WTC11 (cell line): ENCODE results near the gene PUM1. TPM values are rescaled to one million over a fixed set of nuclear protein-coding genes. Genes with fewer than 3 reads are reported as not detected.

Experiments used
- ATAC-seq: fragments of 200-7000 bp; cut with Tn5 transposase; 2 replicates; pipeline ENCODE4 v1.10.0; 2021; ENCODE audit warnings: mild to moderate bottlenecking, moderate library complexity
- CTCF ChIA-PET: fragments of 300-600 bp; sonication (Branson Sonifier 250); formaldehyde crosslinking; loops from one replicate; lab custom pipeline; 2021; ENCODE audit warnings: antibody characterized with exemption; lab: Charles Lee
- POLR2A ChIA-PET: fragments of 350-600 bp; sonication (Branson Sonifier 250); formaldehyde crosslinking; loops from one replicate; lab custom pipeline; 2021; ENCODE audit warnings: antibody characterized with exemption; lab: Charles Lee
- DNase-seq: peaks from one replicate; pipeline ENCODE4 v3.0.0; 2021; ENCODE audit warnings: low spot score
- H3K27ac Mint-ChIP-seq: 2 replicates; pipeline ENCODE4 v1.8.0; 2021; ENCODE audit warnings: mixed read lengths
- H3K27me3 Mint-ChIP-seq: 2 replicates; pipeline ENCODE4 v1.8.0; 2021; ENCODE audit warnings: low read depth, mild to moderate bottlenecking, moderate library complexity, mixed read lengths
- H3K36me3 Mint-ChIP-seq: 2 replicates; pipeline ENCODE4 v1.8.0; 2021; ENCODE audit warnings: mixed read lengths
- H3K4me1 Mint-ChIP-seq: 2 replicates; pipeline ENCODE4 v1.8.0; 2022; ENCODE audit warnings: mixed read lengths
- H3K4me3 Mint-ChIP-seq: 2 replicates; pipeline ENCODE4 v1.8.0; 2021; ENCODE audit warnings: mild to moderate bottlenecking, moderate library complexity, mixed read lengths
- H3K9me3 Mint-ChIP-seq: 2 replicates; pipeline ENCODE4 v1.8.0; 2021; ENCODE audit warnings: mixed read lengths
- AFF4 ChIP-seq: sonication (generic); formaldehyde crosslinking; IDR thresholded peaks from 2 replicates; pipeline ENCODE4 v1.8.1; 2023; ENCODE audit warnings: mild to moderate bottlenecking, missing genetic modification reagents, borderline replicate concordance
- E2F5 ChIP-seq: sonication (generic); formaldehyde crosslinking; IDR thresholded peaks from 2 replicates; pipeline ENCODE4 v1.8.1; 2022; ENCODE audit warnings: mild to moderate bottlenecking, moderate library complexity, missing genetic modification reagents
- EMX1 ChIP-seq: fragments of 250-450 bp; sonication (Bioruptor Pico); IDR thresholded peaks from 2 replicates; pipeline ENCODE4 v1.8.0; 2021; ENCODE audit warnings: mild to moderate bottlenecking
- FOXK1 ChIP-seq: sonication (generic); formaldehyde crosslinking; IDR thresholded peaks from 2 replicates; pipeline ENCODE4 v1.8.0; 2022; ENCODE audit warnings: mild to moderate bottlenecking, moderate library complexity, missing genetic modification reagents
- GABPB1 ChIP-seq: sonication (generic); formaldehyde crosslinking; IDR thresholded peaks from 2 replicates; pipeline ENCODE4 v1.8.1; 2023; ENCODE audit warnings: mild to moderate bottlenecking, missing genetic modification reagents
- HMGA2 ChIP-seq: fragments of 250-450 bp; sonication (Bioruptor Pico); IDR thresholded peaks from 2 replicates; pipeline ENCODE4 v1.4.0; 2021; ENCODE audit warnings: mild to moderate bottlenecking, moderate library complexity
- JAZF1 ChIP-seq: fragments of 250-450 bp; sonication (Bioruptor Pico); IDR thresholded peaks from 2 replicates; pipeline ENCODE4 v1.9.0; 2021; ENCODE audit warnings: moderate library complexity, mild to moderate bottlenecking, inconsistent platforms
- MAX ChIP-seq: sonication (generic); formaldehyde crosslinking; IDR thresholded peaks from 2 replicates; pipeline ENCODE4 v1.8.0; 2022; ENCODE audit warnings: mild to moderate bottlenecking, missing genetic modification reagents
- NFE2L1 ChIP-seq: sonication (generic); formaldehyde crosslinking; IDR thresholded peaks from 2 replicates; pipeline ENCODE4 v1.8.1; 2023; ENCODE audit warnings: missing genetic modification reagents
- NR2C2 ChIP-seq: sonication (generic); formaldehyde crosslinking; IDR thresholded peaks from 2 replicates; pipeline ENCODE4 v1.8.0; 2022; ENCODE audit warnings: mild to moderate bottlenecking, missing genetic modification reagents
- NR3C1 ChIP-seq: sonication (generic); formaldehyde crosslinking; conservative IDR thresholded peaks from 2 replicates; pipeline ENCODE4 v1.8.1; 2023; ENCODE audit warnings: low read depth, mild to moderate bottlenecking, missing genetic modification reagents
- PRDM15 ChIP-seq: sonication (generic); formaldehyde crosslinking; IDR thresholded peaks from 2 replicates; pipeline ENCODE4 v1.8.0; 2022; ENCODE audit warnings: missing genetic modification reagents
- RELA ChIP-seq: sonication (generic); formaldehyde crosslinking; IDR thresholded peaks from 2 replicates; pipeline ENCODE4 v1.8.1; 2022; ENCODE audit warnings: missing genetic modification reagents, mild to moderate bottlenecking, borderline replicate concordance
- total RNA-seq: library from RNA; stranded (reverse); gene quantifications from 3 replicates; pipeline ENCODE4 v1.2.3, GENCODE V29; 2021
- TF ChIP-seq, protein P1 (sequence below): fragments of 250-450 bp; sonication (Bioruptor Pico); IDR thresholded peaks from 2 replicates; pipeline ENCODE4 v1.8.0; 2021; ENCODE audit warnings: mild to moderate bottlenecking
- TF ChIP-seq, protein P2 (sequence below): fragments of 250-450 bp; sonication (Bioruptor Pico); IDR thresholded peaks from 2 replicates; pipeline ENCODE4 v1.9.0; 2021; ENCODE audit warnings: mild to moderate bottlenecking
- TF ChIP-seq, protein P3 (sequence below): sonication (generic); formaldehyde crosslinking; IDR thresholded peaks from 2 replicates; pipeline ENCODE4 v1.8.1; 2022; ENCODE audit warnings: low read depth, missing genetic modification reagents, borderline replicate concordance
- TF ChIP-seq, protein P4 (sequence below): sonication (generic); formaldehyde crosslinking; IDR thresholded peaks from 2 replicates; pipeline ENCODE4 v1.8.0; 2023; ENCODE audit warnings: missing genetic modification reagents
- TF ChIP-seq, protein P5 (sequence below): sonication (generic); formaldehyde crosslinking; IDR thresholded peaks from 2 replicates; pipeline ENCODE4 v1.8.0; 2022; ENCODE audit warnings: mild to moderate bottlenecking, missing genetic modification reagents

The PUM1 gene
- total RNA-seq, 1 experiment from 2014 or later = 147 TPM

GRCh38 chr1:30968220-30968971, 97.1 kb downstream of the PUM1 start:
- ATAC-seq (no peak), DNase-seq (no peak)
- Mint-ChIP-seq H3K27ac (peak overlapping the region; percentile 68), H3K36me3 (peaks cover 74% of the 10 kb centered on the region), H3K27me3 (no peaks in the 10 kb centered on the region), H3K4me1 (peaks cover 7% of the 10 kb centered on the region), H3K9me3 (no peaks in the 10 kb centered on the region), H3K4me3 (no peak overlapping the region)
- POLR2A ChIA-PET = interaction anchor here (0.6 kb wide), 1 partner anchor 25 kb away, joined by 3 read pairs; no protein-coding TSS in a partner anchor
- CTCF ChIA-PET = interaction anchor here (0.6 kb wide), 1 partner anchor 35 kb away, joined by 3 read pairs; no protein-coding TSS in a partner anchor
- TF ChIP-seq NR2C2 (CRISPR knock-in tag) = no peak
- TF ChIP-seq FOXK1 (CRISPR knock-in tag) = no peak
- TF ChIP-seq HMGA2 = no peak

DNA sequence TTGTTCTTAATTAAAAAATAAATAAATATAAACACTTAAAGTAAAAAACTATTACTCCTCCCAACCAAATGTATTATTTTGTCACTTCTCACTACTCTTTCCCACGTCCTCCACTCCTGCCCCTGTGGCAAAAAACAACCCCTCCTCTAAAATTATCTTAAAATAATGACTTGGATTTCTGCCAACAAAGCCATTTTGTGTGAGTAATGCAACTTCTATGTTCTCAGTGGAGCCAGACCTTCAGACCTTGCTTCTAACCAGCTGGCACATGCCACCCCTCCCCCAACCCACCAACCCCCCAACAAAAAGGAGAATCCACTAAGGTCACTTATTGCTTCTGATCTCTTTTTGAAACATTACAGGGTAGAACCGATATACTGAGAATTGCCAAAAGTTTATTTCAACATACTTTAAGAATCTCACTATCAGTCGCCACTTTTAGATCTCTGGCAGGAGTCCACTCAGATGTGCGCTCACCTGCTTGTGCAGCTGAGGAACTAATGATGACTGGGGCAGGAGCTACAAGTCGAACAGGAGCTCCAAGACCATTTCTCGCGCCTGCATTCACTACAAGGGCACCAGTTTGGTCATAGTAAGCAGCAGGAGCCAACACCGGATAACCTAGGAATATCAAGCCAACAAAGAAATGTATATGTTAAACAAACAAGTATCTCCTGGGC, 98.7 kb downstream of the PUM1 start:
- CTCF ChIA-PET = interaction anchor here (1.3 kb wide), 1 partner anchor 15 kb away, joined by 3 read pairs; no protein-coding TSS in a partner anchor
- no peaks in the 10 kb centered on the region for H3K27me3 Mint-ChIP-seq
- H3K4me3 Mint-ChIP-seq = no peak overlapping the region
- POLR2A ChIA-PET = no interaction called here
- H3K27ac Mint-ChIP-seq = 0 out of 2 replicates have a peak overlapping the region, but pooled peaks have one; percentile 22
- no peaks in the 10 kb centered on the region for H3K9me3 Mint-ChIP-seq
- TF ChIP-seq MAX (CRISPR knock-in tag) = no peak
- TF ChIP-seq NFE2L1 (CRISPR knock-in tag) = no peak
- TF ChIP-seq, protein P1, sequence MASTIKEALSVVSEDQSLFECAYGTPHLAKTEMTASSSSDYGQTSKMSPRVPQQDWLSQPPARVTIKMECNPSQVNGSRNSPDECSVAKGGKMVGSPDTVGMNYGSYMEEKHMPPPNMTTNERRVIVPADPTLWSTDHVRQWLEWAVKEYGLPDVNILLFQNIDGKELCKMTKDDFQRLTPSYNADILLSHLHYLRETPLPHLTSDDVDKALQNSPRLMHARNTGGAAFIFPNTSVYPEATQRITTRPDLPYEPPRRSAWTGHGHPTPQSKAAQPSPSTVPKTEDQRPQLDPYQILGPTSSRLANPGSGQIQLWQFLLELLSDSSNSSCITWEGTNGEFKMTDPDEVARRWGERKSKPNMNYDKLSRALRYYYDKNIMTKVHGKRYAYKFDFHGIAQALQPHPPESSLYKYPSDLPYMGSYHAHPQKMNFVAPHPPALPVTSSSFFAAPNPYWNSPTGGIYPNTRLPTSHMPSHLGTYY (CRISPR knock-in tag) = no peak
- TF ChIP-seq AFF4 (CRISPR knock-in tag) = no peak
- no peak for TF ChIP-seq NR3C1 (CRISPR knock-in tag)
- TF ChIP-seq, protein P2, sequence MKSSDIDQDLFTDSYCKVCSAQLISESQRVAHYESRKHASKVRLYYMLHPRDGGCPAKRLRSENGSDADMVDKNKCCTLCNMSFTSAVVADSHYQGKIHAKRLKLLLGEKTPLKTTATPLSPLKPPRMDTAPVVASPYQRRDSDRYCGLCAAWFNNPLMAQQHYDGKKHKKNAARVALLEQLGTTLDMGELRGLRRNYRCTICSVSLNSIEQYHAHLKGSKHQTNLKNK (CRISPR knock-in tag) = no peak
- TF ChIP-seq, protein P3, sequence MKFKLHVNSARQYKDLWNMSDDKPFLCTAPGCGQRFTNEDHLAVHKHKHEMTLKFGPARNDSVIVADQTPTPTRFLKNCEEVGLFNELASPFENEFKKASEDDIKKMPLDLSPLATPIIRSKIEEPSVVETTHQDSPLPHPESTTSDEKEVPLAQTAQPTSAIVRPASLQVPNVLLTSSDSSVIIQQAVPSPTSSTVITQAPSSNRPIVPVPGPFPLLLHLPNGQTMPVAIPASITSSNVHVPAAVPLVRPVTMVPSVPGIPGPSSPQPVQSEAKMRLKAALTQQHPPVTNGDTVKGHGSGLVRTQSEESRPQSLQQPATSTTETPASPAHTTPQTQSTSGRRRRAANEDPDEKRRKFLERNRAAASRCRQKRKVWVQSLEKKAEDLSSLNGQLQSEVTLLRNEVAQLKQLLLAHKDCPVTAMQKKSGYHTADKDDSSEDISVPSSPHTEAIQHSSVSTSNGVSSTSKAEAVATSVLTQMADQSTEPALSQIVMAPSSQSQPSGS (CRISPR knock-in tag) = no peak
- no peak for TF ChIP-seq E2F5 (CRISPR knock-in tag)
- TF ChIP-seq GABPB1 (CRISPR knock-in tag) = no peak
- no peak for TF ChIP-seq PRDM15 (CRISPR knock-in tag)
- no peak for TF ChIP-seq JAZF1 (CRISPR knock-in tag)
- no peak for TF ChIP-seq HMGA2
- TF ChIP-seq, protein P4, sequence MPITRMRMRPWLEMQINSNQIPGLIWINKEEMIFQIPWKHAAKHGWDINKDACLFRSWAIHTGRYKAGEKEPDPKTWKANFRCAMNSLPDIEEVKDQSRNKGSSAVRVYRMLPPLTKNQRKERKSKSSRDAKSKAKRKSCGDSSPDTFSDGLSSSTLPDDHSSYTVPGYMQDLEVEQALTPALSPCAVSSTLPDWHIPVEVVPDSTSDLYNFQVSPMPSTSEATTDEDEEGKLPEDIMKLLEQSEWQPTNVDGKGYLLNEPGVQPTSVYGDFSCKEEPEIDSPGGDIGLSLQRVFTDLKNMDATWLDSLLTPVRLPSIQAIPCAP (CRISPR knock-in tag) = no peak
- no peak for TF ChIP-seq EMX1 (CRISPR knock-in tag)
- TF ChIP-seq, protein P5, sequence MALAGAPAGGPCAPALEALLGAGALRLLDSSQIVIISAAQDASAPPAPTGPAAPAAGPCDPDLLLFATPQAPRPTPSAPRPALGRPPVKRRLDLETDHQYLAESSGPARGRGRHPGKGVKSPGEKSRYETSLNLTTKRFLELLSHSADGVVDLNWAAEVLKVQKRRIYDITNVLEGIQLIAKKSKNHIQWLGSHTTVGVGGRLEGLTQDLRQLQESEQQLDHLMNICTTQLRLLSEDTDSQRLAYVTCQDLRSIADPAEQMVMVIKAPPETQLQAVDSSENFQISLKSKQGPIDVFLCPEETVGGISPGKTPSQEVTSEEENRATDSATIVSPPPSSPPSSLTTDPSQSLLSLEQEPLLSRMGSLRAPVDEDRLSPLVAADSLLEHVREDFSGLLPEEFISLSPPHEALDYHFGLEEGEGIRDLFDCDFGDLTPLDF (CRISPR knock-in tag) = no peak
- TF ChIP-seq RELA = no peak
- TF ChIP-seq, all 79 proteins: peak for 0
- DNase-seq (no peak), ATAC-seq (no peak)
- H3K36me3 Mint-ChIP-seq = peaks cover 88% of the 10 kb centered on the region
- H3K4me1 Mint-ChIP-seq = peaks cover 7% of the 10 kb centered on the region
